HG03565 (cell line): ENCODE data around the gene IFITM10.
"Not testable (repeated sequence)": the region's sequence is repeated elsewhere in the genome, so short reads cannot be mapped to it uniquely, and the experiment has no call there.

Experiments
- ATAC-seq: cut with Tn5 transposase; IDR thresholded peaks from one replicate; pipeline ENCODE4 v1.9.1; 2021; ENCODE audit warnings: mild to moderate bottlenecking, moderate library complexity; ENCODE audit not compliant: unreplicated experiment

The IFITM10 gene

DNA sequence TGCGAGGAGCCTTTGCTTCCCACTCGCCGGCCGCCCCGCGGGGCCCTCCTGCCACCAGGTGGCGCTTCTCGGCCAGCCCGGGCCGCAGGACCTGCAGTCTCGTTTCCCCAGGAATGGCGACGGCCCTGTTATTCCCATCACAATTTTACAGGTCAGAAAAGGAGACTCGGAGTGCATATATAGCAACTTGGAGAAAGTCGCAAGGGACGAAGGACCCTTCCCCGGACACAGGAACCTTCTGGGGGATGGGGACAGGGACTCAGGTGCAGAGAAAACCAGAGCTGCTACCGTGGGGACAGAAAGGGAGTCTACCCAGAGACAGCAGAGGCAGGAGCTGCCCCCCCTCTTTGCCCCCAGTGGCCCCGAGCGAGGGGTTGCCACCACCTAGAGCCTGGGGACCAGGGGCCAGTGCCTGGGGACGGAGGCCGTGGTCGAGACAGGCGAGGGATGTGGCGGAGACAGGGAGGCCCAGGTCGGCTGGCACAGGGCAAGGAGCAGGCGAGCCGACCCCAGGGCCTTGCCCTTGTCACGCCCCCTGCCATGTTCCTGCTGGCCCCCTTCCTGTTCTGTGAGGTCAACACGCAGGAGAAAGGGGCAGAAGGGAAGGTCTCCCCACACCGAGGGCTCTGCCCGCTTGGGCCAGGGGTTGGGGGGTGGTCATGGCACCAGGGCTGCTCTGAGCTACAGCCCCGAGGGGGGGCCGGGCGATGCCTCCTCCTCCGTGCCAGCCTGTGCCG is 56.9 kb downstream of the IFITM10 start:
- ATAC-seq = no peak

- ATAC-seq = no peak
Observed at GRCh38 chr11:1692708-1693326, 57.6 kb downstream of the IFITM10 start.

DNA sequence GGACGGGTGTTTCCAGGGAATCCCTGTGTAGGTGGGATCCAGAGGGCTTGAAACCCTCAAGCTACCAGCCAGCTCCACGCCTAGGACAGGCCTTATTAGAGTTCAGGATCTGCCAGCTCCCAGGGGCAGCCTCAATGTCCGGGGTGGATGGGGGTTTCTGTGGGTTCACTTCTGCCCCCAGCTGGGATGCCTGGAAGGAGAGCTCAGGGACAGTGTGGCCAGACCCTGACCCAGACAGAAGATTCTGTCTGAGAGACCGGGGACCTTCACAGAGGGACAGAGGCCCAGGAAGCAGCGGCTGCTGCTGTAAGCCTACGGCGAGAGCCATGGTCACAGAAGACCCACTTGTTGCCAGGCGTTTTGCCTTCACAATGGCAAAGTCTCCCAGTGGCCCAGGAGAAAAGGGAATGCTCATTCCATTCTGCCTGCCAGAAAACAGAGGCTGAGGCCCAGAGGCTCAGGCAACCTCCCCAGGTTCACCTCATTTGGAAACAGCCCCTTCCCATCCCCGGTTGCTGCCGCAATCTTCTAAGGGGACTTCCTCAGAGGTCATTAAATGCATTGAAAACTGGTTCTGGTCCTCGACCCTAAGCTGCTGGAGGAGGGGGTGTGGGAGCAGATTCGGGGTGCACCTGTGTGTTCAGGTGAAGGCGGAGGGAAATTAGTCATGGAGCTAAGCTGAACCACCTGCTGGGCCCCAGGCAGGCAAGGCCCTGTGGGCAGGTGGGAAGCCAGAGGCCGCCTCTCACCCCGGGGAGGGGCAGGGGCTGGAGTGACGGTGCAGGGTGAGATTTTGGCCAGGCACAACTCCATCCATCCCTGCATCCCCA is 58.3 kb downstream of the IFITM10 start:
- no peak for ATAC-seq

DNA sequence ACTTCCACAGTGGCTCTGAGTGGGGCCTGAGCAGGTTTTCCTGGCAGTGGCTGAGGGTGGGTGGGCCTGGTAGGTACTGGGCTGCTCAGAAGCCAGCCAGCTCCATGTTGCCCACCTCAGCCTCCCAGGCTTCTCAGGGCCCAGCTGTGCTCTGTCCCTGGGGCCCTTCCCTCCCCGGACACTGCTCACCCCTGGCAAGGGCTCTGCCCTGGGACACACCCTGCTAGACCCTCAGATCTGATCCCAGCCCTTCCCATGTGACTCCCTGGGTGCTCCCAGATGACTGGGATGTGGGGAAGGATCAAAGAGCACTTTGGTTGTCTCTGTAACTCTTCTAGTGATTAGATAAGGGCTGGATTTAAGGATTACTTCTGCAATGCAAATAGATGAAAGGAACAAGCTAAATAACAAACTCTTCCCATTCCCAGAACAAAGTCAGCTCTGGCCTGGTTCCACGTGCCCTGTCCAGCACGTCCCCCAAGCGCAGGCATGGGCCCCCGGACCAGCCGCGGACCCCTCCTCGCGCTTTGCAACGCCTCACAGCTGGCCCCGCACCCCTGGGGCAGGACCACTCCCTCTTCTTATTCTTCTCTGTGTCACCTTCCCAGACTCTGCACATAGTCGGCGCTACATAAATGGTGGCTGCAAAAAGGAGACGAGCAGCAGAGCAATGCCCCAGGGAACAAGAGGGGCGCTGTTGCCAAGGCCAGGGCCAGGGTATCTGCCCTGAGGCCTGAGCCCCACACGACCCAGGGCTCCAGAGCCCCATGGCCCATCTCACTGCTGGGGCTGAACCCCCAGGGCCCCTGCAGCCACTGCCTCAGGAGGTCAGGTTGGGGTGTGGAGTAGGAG is 59.1 kb downstream of the IFITM10 start:
- ATAC-seq = no peak

GRCh38 chr11:1690167-1691025 is 60.0 kb downstream of the IFITM10 start:
- no peak for ATAC-seq

- ATAC-seq = not testable (repeated sequence)
Observed at GRCh38 chr11:1689250-1690166, 60.9 kb downstream of the IFITM10 start.

- not testable (repeated sequence) for ATAC-seq
Observed at GRCh38 chr11:1688336-1688947, 62.0 kb downstream of the IFITM10 start.

GRCh38 chr11:1686220-1686619 is 64.2 kb downstream of the IFITM10 start:
- ATAC-seq = not testable (repeated sequence)

DNA sequence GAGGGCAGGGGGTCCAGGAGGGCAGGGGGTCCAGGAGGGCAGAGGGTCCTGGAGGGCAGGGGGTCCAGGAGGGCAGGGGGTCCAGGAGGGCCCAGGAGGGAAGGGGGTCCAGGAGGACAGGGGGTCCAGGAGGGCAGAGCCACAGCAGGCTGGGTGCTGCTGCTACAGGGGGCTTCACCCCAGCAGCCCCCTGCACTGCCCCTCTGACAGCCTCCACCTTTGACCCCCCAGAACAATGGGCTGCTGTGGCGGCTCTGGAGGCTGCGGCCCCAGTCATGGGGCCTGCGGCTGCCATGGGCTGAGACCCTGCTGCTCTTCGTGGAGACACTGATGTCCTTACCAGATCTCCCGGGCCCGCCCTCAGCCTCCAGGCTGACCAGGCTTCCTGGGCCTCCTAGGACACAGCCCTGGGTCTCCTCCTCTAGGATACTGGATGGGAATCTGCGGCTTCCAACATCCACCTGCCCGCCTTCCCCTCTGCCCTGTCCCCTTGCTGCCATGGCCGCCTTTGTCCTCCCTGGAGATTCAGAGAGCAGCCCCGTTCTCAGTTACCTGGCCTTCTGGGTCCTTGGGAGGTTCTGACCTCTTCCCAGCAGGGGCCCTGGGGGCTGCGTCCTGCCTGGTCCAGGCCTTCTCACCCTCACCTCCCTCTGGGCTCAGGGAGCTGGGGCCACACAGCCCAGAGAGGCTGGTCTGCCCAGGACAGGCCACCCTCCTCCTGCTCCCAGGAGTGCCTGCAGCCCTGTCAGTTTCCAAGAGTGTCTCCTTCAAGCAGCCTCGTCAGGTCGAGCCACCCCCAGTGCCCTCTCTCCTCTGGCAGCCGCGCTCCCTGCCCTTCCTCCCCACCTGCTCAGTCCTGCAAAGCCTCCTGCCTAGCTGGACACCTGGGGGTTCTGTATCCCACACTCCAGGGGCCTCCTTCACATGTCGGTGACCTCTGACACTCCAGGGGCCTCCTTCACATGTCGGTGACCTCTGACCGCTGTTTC is 65.2 kb downstream of the IFITM10 start:
- ATAC-seq = not testable (repeated sequence)

- ATAC-seq = not testable (repeated sequence)
Observed at GRCh38 chr11:1683904-1684572, 66.4 kb downstream of the IFITM10 start.

GRCh38 chr11:1683216-1683615 is 67.2 kb downstream of the IFITM10 start:
- ATAC-seq = not testable (repeated sequence)
